A673 (cell line): ENCODE results near the gene CEBPA.

Experiments used
- EZH2 ChIP-seq: fragments of 200-600 bp; sonication (generic); IDR thresholded peaks from 2 replicates; pipeline ENCODE4 v1.6.1; 2017; ENCODE audit warnings: borderline replicate concordance, low read depth, mild to moderate bottlenecking, mixed read lengths, antibody characterized with exemption, low read length; ENCODE audit not compliant: poor library complexity, severe bottlenecking
- TF ChIP-seq, protein P1 (sequence below): fragments of 300-800, 200-600 bp; sonication (generic); conservative IDR thresholded peaks from 2 replicates; pipeline ENCODE4 v1.5.1; 2017; ENCODE audit warnings: low read depth, mild to moderate bottlenecking, antibody characterized with exemption, low read length, moderate library complexity, mixed read lengths

DNA sequence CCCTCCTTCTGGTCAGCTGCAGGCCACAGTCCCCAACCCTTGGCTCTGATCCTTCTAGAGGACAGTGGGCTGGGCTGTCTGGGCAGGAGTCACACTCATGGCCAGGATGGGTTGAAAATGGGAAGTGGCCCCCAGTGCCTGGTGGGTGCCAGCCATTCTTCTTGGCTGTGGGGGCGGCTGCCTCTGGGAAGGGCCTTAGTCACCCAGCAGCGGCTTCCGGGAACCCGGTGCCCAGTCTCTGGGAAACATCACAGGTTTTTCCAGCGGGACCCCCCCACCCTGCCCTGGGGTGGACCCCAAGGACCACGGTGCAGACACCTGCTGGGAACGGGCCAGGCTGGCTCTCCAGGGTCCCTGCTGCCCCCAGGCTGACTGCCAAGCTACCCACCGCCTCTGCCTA, 49.4 kb downstream of the CEBPA start:
- no peak for TF ChIP-seq EZH2
- TF ChIP-seq, protein P1, sequence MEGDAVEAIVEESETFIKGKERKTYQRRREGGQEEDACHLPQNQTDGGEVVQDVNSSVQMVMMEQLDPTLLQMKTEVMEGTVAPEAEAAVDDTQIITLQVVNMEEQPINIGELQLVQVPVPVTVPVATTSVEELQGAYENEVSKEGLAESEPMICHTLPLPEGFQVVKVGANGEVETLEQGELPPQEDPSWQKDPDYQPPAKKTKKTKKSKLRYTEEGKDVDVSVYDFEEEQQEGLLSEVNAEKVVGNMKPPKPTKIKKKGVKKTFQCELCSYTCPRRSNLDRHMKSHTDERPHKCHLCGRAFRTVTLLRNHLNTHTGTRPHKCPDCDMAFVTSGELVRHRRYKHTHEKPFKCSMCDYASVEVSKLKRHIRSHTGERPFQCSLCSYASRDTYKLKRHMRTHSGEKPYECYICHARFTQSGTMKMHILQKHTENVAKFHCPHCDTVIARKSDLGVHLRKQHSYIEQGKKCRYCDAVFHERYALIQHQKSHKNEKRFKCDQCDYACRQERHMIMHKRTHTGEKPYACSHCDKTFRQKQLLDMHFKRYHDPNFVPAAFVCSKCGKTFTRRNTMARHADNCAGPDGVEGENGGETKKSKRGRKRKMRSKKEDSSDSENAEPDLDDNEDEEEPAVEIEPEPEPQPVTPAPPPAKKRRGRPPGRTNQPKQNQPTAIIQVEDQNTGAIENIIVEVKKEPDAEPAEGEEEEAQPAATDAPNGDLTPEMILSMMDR: no peak
